Retinal pigment epithelial cell (primary cell): ENCODE results near the gene SH3BP2.

Experiments
- DNase-seq: peaks from one replicate; pipeline ENCODE4 v3.0.0-alpha.2; 2010; ENCODE audit warnings: low read depth
- H3K4me3 ChIP-seq: 2 replicates; pipeline ENCODE4 v1.5.1; 2011; ENCODE audit warnings: mild to moderate bottlenecking, low read length, control low read depth, moderate library complexity
- TF ChIP-seq, protein P1 (sequence below): conservative IDR thresholded peaks from 2 replicates; pipeline ENCODE4 v1.5.1; 2011; ENCODE audit warnings: low read depth, low read length, control low read depth, inconsistent platforms

The SH3BP2 gene

DNA sequence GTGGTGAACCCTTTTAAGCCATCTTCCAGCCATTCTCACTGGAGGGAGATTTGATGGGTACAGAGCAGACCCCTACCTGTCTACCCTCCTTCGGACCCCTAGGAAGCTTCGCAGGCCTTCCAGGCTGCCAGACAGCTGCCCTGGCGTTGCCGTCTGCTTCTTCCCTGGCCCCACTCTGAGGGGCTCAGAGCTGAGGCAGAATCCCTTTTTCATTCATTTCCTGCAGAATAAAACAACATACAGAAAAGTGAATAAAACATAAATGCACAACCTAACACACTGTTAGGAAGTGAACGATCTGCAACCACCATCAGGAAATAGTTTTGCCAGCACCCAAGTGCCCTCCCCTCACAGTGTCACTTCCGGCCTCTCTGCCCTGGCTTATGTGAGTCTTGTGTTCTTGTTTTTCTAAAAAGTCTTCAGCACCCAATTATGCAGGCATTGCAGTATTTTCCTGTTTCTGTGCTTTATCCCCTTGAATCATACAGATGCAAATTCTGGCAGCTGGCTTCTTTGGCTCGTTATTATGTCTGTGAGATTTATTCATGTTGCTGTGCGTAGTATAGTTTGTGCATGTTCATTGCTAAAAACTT lies 45.1 kb downstream of the SH3BP2 start:
- no peak overlapping the region for H3K4me3 ChIP-seq
- TF ChIP-seq, protein P1, sequence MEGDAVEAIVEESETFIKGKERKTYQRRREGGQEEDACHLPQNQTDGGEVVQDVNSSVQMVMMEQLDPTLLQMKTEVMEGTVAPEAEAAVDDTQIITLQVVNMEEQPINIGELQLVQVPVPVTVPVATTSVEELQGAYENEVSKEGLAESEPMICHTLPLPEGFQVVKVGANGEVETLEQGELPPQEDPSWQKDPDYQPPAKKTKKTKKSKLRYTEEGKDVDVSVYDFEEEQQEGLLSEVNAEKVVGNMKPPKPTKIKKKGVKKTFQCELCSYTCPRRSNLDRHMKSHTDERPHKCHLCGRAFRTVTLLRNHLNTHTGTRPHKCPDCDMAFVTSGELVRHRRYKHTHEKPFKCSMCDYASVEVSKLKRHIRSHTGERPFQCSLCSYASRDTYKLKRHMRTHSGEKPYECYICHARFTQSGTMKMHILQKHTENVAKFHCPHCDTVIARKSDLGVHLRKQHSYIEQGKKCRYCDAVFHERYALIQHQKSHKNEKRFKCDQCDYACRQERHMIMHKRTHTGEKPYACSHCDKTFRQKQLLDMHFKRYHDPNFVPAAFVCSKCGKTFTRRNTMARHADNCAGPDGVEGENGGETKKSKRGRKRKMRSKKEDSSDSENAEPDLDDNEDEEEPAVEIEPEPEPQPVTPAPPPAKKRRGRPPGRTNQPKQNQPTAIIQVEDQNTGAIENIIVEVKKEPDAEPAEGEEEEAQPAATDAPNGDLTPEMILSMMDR = no peak
- peak; percentile 22 for DNase-seq

DNA sequence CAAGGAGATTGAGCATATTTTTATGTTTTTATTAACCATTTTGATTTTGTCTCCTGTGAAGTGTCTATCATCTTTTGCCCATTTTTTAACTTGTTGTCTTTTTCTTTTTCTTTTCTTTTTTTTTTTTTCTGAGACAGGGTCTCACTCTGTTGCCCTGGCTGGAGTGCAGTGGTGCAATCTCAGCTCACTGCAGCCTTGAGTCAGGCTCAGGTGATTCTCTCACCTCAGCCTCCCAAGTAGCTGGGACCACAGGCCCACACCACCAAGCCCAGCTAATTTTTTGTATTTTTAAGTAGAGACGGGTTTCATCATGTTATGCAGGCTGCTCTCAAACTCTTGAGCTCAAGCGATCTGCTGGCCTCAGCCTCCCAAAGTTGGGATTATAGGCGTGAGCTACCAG lies 46.2 kb downstream of the SH3BP2 start:
- TF ChIP-seq, protein P1 = no peak
- H3K4me3 ChIP-seq = no peak overlapping the region
- DNase-seq = no peak

DNA sequence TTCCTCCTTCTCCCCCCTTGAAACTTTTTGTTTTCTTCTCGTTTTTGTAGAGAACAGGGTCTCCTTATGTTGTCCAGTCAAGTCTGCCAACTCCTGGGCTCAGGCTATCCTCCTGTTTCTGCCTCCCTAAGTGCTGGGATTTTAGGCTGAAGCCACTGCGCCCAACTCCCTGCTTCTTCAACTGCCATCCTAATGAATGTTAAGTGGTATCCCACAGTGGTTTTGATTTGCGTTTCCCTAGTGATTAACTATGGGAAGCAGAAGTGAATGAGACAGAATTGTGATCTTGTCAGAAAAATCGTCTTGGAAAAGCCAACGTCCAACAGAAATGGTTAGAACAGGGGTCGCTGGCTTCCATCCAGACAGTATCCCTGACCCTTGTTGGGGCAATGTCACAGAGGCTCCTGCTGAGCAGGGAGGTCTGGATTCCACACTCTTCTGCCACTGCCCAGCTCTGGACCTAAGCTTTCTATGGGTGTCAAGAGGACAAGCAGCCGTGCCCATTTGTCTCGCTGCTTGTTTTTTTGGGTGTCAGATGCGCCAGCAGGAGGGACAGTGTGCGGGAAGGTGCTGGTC lies 49.9 kb downstream of the SH3BP2 start:
- H3K4me3 ChIP-seq = peak overlapping the region; percentile 73
- no peak for DNase-seq
- TF ChIP-seq, protein P1 = no peak

DNA sequence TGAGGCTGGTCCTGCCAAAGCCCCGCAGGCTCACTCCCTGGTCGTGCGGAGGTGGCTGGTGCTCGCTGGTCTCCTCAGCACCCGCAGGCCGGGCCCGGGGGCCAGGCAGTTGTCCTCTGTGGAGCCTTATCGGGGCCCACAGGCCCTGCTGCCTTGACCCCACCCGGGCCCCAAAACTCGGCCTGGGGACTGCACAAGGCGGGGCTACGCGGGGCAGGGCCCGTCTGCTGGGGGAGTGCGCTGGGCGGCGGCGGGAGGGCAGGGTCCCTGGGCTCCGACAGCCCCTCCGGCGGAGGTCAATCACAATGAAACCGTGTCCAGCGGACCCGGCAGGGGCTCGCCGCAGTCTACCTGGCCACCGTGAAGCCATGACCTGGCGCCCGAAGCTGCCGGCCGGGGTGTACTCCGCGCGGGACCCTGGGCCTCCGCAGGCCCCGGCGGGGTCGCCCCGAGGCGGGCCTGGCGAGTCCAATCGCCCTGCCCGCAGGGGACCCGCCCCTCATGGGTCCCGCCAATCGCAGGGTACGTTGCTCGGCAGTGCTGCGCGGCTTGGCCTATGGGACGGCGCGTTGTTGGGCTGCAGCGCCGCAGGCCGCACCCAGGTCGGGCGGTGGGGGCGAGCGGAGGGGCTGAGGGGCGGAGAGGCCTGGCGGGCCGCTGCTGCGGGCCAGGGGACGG lies 50.5 kb downstream of the SH3BP2 start, which contains the start of gene ADD1:
ADD1 (plus strand) TSS at position 582 of the 678 bp plus-strand sequence. CDS start 32,072 bp downstream, outside the sequence.
- peak within 1 kb of the TSS; percentile 86 for H3K4me3 ChIP-seq
- peak; percentile 69 for DNase-seq
- TF ChIP-seq, protein P1 = no peak

DNA sequence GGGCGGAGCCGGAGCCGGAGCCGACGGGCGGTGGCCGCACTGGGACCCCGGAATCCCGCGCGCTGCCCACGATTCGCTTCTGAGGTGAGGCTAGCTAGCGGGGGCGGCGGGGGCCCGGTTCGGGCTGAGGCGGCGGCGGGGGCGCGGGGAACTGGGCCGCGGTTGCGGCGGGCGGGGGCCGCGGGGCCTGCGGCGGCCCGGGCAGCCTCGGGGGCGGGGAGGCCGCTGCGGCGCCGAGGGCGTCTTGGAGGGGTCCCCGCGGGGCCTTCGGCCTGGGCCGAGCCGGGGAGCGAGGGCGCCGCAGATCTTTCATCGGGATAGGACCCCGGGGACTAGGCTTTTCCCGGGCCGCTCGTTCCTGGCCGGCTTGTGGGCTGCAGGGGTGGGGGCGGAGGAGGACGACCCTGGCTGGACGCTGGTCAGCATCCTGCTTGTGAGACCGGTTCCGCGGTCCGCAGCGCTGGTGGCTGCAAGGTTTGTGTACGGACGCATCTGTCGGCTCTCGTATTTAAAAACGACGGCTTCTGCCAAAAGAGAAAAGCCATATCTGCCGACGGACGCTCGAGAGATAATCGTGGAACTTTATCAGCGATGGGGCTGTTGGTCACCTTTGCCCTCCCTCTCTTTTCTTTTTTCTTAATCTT lies 51.2 kb downstream of the SH3BP2 start:
- TF ChIP-seq, protein P1 = no peak
- peak overlapping the region; percentile 86 for H3K4me3 ChIP-seq
- DNase-seq = no peak

DNA sequence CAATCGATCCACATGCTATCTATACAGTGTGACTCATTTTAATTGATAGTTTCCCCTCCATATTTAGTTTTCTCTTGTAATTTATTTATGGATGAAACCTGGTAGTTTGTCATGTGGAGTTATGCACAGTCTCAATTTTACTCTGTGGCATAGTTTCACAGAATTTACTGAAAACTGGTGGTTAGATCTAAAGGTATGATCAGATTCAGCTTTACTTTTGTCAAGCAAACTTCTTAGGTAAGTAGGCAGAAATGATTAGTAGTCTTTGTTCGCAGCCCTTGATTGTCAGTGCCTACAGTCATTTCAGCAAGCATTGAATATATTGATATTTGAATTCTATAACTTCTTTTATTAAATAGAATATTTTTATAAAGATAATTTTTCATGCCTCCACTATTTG lies 53.3 kb downstream of the SH3BP2 start:
- no peak for DNase-seq
- TF ChIP-seq, protein P1 = no peak
- no peak overlapping the region for H3K4me3 ChIP-seq
